Measurements from ENCODE around the gene CTIF.

DNA sequence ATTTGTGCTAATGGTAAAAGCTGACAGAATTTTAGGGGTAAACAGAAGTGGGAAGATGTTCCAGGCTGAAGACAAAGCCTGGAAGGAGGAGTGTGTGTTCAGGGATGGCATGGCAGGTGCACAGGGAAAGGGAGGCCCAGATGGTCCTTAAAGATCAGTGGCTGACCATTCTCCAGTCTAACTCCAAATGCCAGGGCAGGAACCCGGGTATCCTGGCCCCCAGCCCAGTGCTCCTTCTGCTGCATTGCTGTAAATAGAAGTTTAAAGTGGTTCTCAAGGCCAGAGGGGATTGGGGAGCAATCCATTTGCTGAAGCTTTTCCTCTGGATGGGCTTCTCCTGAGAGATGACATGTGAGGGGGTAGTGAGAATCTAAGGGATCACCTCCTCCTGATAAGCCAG, 158.6 kb downstream of the CTIF start:
- TF ChIP-seq POLR2A (IDR thresholded peaks at IDR 0.05), result no peak
- TF ChIP-seq, protein P1, sequence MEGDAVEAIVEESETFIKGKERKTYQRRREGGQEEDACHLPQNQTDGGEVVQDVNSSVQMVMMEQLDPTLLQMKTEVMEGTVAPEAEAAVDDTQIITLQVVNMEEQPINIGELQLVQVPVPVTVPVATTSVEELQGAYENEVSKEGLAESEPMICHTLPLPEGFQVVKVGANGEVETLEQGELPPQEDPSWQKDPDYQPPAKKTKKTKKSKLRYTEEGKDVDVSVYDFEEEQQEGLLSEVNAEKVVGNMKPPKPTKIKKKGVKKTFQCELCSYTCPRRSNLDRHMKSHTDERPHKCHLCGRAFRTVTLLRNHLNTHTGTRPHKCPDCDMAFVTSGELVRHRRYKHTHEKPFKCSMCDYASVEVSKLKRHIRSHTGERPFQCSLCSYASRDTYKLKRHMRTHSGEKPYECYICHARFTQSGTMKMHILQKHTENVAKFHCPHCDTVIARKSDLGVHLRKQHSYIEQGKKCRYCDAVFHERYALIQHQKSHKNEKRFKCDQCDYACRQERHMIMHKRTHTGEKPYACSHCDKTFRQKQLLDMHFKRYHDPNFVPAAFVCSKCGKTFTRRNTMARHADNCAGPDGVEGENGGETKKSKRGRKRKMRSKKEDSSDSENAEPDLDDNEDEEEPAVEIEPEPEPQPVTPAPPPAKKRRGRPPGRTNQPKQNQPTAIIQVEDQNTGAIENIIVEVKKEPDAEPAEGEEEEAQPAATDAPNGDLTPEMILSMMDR (IDR thresholded peaks at IDR 0.05), result no peak

Data from heart left ventricle (tissue), 13 donors.